PFSK-1 (cell line): ENCODE measurements around the gene HOXB6.

Experiments used
- FOXP2 ChIP-seq: optimal IDR thresholded peaks from 2 replicates; pipeline ENCODE3; 2011; ENCODE audit warnings: borderline replicate concordance, control low read depth, inconsistent platforms; ENCODE audit not compliant: insufficient read depth; ENCODE audit errors: extremely low read length, extremely low read depth
- POLR2AphosphoS5 ChIP-seq: IDR thresholded peaks from 2 replicates; pipeline ENCODE4 v1.6.1; 2012; ENCODE audit warnings: low read depth, mild to moderate bottlenecking, control low read depth, low read length, moderate library complexity
- REST ChIP-seq, 2 experiments: IDR thresholded peaks; 2 replicates each; pipeline versions ENCODE4 v1.6.1 to v1.8.0; 2011 to 2012; ENCODE audit warnings: low read depth in 2 of 2, low read length in 2 of 2, control low read depth in 1 of 2, inconsistent platforms in 1 of 2, mild to moderate bottlenecking in 1 of 2, moderate library complexity in 1 of 2; ENCODE audit not compliant: insufficient read depth in 1 of 2
- SIN3A ChIP-seq: IDR thresholded peaks from 2 replicates; pipeline ENCODE4 v1.6.1; 2012; ENCODE audit warnings: mild to moderate bottlenecking, low read length, moderate library complexity, borderline replicate concordance; ENCODE audit not compliant: insufficient read depth
- TAF1 ChIP-seq: IDR thresholded peaks from 2 replicates; pipeline ENCODE4 v1.6.1; 2012; ENCODE audit warnings: low read length, control low read depth, borderline replicate concordance; ENCODE audit not compliant: insufficient read depth

HOXB6 gene

GRCh38 chr17:48632579-48633265 is 27.9 kb upstream of the HOXB6 start:
- no peak for TF ChIP-seq SIN3A

GRCh38 chr17:48631693-48632578 is 27.1 kb upstream of the HOXB6 start:
- no peak for TF ChIP-seq POLR2AphosphoS5
- TF ChIP-seq TAF1: no peak
- TF ChIP-seq REST (IDR thresholded peaks at IDR 0.05; ENCODE audit: insufficient read depth in 1 of 2, low read depth in 2 of 2, low read length in 2 of 2): no peak
- no peak for TF ChIP-seq SIN3A
- TF ChIP-seq FOXP2: no peak

GRCh38 chr17:48630925-48631692 is 26.3 kb upstream of the HOXB6 start:
- TF ChIP-seq POLR2AphosphoS5 (no peak), REST (IDR thresholded peaks at IDR 0.05; ENCODE audit: insufficient read depth in 1 of 2, low read depth in 2 of 2, low read length in 2 of 2) (no peak), TAF1 (no peak), SIN3A (no peak), FOXP2 (no peak)

- TF ChIP-seq TAF1: no peak
- no peak for TF ChIP-seq REST (IDR thresholded peaks at IDR 0.05; ENCODE audit: insufficient read depth in 1 of 2, low read depth in 2 of 2, low read length in 2 of 2)
- no peak for TF ChIP-seq SIN3A
- TF ChIP-seq POLR2AphosphoS5: no peak
- no peak for TF ChIP-seq FOXP2
Measured at GRCh38 chr17:48630009-48630924, 25.5 kb upstream of the HOXB6 start.

GRCh38 chr17:48629411-48629759 is 24.6 kb upstream of the HOXB6 start:
- no peak for TF ChIP-seq FOXP2
